Cardiac atrium fibroblast (primary cell): ENCODE data around the gene AKR1E2. TPM values are rescaled to one million over a fixed set of nuclear protein-coding genes. Genes with fewer than 3 reads are reported as not detected.

Experiments
- total RNA-seq: library from RNA; depleted of rRNA; stranded (reverse); fragments of >200 nt; gene quantifications from 2 replicates; pipeline ENCODE4 v1.2.3, GENCODE V29; 2015

AKR1E2 gene
- 3.8 and 3.9 TPM in 2 replicates for total RNA-seq

GRCh38 chr10:4825868-4826791 is at the start of gene AKR1E2:
AKR1E2 (plus strand) TSS chr10:4826207; CDS start chr10:4826325, 118 bp downstream.

Other genes with a start within 250 kb of the AKR1E2 start
- gene AKR1C1, start 137.2 kb downstream of the AKR1E2 start, total RNA-seq: 48.6 and 92.2 TPM in 2 replicates
- 26.4 and 32.3 TPM in 2 replicates for gene AKR1C2, start 177.7 kb downstream of the AKR1E2 start, total RNA-seq